IPS DF 4.7 (cell line): ENCODE data around the gene COL9A3.

ENCODE experiments used
- DNase-seq: peaks from one replicate; pipeline ENCODE4 v3.0.0-alpha.2; 2013; ENCODE audit warnings: low spot score; ENCODE audit errors: extremely low read depth

COL9A3 gene

DNA sequence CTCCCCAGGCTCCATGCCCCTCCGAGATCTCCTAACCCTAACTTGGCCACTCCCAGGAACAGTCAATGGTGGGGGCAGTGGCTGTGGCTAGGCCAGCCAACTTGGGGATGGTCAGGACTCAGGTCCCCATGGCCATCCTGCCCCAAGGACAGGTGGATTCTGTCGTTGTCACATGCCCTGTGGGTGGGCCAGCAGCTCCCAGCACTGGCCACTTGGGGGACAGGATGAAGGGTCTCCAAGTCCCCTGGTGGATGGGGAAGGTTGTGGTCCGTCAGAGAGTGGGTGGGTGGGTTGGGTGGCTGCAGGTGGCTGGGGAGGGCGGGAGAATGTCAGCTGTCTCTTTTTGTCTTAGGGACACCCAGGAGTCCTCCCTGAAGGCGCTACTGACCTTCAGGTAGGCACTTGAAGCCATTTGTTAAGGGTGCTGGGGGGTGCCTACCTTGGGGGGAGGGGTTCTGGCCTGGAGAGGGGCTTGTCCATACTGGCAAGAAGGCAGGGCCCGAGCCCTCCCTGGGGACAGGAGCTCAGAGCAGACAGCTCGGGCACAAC, 5.5 kb downstream of the COL9A3 start:
- DNase-seq, result no peak

DNA sequence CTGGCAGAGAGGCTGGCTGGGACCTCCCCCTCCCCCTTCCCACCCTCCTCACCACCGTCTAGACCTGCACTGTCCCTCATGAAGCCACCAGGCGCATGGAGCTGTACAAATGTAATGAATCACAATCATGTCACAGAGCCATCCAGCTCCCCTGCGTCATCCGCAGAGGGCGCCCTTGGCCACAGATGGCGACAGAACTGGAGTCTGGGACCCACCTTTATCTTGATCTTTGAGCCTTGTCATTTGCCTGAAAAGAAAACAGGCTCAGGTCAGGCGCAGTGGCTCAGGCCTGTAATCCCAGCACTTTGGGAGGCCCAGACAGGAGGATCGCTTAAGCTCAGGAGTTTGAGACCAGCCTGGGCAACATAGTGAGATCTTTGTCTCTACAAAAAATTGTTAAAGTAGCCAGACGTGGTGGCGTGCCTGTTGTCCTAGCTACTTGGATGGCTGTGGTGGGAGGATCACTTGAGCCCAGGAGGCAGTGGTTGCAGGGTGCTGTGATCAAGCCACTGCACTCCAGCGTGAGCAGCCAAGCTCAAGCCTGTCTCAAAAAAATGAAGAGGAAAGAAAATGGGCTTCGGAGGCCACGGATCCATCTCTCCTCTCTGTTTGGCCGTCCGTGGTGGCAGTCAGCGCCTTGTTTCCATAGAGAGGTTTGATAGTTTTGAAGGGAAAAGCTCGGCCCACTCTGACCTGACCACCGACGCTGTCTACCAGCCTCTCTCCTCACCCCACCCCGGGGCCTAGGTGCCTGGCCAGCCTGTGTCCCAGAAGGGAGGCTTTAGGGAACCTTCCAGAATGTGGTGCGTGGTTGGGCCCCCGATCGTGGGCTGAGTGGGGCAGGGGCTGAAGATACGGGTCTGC, 6.2 kb downstream of the COL9A3 start:
- no peak for DNase-seq

DNA sequence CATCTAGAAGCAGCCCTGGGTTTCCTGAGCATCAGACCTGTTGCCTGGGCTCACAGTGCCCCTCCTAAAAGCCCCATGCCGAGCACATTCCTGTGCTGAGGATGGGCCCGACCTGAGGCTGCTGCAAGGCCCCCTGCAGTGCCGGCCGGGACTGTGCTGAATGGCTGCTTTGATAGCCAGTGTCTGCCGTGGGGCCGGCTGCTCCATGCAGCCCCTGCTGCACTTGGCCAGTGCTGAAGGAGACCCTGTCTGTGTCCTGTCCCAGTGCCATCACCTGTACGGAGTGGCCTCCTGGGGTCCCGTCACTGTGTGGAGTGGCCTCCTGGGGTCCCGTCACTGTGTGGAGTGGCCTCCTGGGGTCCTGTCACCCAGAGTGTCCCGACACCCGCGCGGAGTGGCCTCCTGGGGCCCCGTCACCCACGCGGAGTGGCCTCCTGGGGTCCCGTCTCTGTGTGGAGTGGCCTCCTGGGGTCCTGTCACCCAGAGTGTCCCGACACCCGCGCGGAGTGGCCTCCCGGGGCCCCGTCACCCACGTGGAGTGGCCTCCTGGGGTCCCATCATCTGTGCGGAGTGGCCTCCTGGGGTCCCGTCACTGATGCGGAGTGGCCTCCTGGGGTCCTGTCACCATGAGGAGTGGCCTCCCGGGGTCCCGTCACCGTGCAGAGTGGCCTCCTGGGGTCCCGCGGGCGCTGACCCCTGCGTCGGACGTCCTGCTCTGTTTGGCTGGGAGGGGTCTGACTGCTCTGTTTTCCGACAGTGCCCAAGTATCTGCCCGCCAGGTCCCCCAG, 7.0 kb downstream of the COL9A3 start:
- DNase-seq, result no peak

DNA sequence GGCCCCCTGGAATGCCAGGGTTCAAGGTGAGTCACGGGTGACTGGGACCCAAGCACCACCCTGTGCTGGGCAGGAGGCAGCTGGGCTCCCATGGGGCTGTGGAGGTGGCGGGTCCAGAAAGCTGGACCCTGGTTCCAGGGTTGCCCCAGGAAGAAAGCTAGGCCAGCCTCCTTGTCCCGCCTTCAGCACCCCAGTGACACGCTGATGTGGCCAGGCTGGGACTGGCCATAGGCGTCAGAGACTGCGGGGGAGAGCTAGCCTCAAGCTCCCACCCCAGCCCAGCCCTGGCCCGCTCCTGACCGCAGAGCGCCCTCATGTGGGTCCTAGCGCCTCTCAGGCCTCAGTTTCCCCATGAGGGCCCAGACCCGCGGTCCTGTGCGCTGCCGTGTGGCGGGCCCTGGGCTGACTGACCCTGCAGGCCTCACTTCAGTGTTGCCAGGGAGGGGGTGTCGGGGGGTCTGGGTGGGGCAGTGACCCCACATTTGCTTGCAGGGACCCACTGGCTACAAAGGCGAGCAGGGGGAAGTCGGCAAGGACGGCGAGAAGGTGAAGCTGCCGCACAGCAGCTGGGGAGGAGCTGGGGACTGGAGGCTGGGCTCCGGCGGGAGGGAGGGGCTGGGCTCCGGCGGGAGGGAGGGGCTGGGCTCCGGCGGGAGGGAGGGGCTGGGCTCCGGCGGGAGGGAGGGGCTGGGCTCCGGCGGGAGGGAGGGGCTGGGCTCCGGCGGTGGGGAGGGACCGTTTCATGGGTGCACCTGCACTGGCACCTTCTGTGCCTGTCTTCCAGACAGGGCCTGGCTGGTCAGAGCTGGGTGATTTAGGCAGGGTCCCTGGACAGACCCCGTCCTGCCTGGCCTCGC, 7.9 kb downstream of the COL9A3 start:
- no peak for DNase-seq

DNA sequence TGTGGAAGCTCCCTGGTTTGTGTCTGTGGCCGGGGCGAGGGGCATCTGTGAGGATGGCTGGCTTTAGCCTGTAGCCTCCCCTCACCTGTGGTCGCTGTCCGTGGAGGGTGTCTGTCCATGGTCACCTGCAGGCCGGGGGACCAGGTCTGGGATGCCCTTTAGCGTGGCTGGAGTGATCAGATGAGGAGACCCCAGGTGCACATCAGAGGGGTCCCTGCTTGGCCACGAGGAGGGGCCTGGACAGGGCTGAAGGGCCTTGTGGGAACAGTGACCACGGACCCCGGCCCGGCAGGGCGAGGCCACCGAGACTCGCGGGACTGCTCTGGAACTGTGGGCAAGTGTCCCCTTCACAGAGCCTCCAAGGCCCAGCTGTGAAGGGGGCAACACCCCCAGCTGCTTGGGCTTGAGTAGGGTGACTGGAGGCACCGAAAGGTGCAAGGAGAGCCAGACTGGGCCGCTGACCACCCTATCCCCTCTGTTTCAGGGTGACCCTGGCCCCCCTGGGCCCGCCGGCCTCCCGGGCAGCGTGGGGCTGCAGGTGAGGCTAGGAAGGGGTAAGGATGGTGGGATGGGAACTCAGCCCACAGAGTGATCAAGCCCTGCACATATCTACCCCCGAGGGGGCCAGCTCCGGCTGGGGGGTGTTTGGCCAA, 8.6 kb downstream of the COL9A3 start:
- DNase-seq, result no peak

DNA sequence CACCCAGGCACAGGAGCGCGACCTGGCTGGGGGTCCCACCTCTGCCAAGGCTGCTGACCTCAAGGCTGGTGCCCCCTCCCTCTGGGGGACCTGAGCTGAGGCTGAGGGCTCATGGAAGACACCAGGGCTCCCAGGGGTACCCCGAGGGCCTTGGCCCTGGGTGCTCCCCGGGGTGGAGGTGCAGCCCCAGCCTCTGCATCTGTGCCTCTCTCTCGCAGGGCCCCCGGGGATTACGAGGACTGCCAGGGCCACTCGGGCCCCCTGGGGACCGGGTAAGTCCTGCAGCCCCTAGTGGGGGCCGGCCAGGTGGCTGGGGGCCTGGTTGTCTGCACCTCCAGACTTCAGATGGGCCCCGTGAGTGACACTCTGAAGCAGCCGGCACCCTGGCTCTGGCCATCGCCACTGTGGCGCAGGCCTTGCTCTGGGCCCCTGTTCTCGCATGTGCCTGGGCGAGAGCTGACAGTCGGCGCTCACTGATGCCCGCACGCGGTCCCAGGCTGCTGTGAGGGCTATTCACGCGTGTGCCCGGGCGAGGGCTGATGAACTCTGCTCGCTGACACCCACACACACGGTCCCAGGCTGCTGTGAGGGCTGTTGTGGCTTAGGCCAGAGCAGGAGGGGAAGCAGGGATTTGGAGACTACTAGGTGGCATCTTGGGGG, 9.3 kb downstream of the COL9A3 start:
- DNase-seq, result no peak

DNA sequence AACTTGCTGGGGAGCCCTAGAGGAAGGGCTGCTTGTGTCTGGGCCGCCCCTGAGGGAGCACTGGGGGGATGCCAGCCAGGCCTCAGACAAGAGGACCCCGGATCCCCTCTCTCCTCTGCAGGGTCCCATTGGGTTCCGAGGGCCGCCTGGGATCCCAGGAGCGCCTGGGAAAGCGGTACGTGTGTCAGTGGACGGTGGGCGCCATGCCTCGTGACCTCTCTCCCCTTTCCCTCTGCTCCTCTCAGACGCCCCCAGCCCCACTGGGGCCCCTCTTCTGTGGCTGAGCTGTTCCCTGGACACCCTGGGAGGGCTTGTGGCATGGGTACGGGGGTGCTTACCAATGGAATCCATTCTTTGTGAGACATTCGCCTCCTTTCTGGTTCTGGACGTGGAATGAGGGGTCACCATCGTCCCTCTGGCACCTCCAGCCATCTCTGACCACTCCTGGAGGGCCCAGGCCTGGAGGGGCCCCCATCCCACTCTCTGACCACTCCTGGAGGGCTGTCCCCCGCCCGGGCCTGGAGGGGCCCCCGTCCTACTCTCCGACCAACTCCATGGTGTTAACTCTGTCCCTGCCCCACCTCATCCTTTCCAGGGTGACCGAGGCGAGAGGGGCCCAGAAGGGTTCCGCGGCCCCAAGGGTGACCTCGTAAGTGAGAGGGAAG, 9.9 kb downstream of the COL9A3 start:
- no peak for DNase-seq

DNA sequence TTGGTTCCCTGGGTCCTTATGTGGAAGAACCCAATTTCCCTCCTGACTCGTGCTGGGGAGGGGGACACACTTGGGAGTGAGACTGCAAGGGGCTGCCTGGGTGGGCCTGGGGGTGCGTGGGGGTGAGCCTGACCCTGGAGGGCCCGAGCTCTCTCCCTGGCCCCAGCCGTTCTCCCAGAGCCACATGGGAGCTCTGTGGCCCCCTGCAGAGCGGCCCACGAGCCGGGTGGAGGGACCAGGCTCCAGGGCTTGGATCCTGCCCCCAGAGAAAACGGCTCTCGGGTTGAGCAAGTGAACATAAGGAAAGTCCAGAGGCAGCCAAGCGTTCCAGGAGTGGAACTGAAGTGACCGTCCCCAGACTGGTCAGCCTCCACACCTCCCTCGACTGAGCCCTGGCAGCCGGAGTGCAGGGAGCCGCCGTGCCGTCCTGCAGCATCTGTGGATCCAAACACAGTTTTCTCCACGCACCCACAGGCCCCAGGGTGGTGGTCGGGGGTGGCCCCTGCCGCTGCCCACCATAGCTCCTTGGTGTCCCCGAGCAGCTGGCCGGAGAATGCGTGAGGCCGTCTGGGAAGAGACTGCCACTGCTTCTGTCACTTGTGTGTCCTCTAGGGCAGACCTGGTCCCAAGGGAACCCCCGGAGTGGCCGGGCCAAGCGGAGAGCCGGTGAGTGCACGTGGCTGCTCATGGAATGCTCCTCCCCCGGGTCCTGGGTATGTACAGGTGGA, 10.6 kb downstream of the COL9A3 start:
- DNase-seq, result no peak

DNA sequence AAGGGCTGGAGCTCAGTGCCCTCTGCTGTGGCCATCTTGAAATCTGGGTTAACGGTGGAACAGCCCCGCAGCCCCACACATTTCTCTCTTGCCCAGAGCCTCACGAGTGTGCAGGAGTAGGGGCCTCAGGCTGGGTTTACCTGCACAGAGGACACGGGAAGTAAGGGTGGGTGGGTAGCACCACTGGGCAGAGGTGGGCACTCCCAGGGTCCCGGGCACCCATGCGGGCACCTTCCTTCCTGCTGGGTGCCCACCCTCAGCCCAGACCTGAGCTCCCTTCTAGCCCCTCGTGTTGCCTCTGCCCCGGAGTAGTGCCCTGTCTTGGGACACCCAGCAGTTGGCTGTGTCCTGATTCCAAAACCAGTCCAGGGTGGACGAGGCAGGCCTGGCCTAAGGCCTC, 11.2 kb downstream of the COL9A3 start:
- DNase-seq, result no peak

DNA sequence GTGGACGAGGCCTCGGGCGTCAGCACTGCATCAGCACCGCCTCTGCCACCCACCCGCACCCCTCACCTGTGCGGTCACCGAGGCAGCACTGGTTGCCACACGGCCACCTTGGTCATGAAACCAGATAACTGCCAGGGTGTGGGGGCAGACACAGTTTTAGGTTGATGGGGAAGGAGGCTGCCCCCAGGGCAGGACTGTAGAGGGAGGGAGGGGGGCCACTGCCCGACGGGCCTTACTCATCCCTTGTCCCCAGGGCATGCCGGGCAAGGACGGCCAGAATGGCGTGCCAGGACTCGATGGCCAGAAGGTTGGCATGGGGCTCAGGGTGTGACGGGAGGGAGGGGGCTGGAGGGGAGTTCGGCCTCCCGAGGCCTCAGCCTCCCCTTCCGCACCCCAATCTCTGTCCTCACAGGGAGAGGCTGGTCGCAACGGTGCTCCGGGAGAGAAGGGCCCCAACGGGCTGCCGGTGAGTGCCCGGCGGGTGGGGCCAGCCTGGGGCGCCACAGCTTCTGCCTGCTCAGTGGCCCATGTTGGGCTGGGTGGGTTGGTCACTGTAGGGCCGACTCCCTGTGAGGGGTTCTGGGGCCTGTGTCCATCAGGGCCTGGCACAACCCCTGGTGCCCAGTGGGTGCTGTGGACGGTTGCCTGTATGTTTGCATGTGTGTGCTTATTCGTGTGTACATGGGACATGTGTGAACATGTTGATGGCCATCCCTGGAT, 11.8 kb downstream of the COL9A3 start:
- no peak for DNase-seq

DNA sequence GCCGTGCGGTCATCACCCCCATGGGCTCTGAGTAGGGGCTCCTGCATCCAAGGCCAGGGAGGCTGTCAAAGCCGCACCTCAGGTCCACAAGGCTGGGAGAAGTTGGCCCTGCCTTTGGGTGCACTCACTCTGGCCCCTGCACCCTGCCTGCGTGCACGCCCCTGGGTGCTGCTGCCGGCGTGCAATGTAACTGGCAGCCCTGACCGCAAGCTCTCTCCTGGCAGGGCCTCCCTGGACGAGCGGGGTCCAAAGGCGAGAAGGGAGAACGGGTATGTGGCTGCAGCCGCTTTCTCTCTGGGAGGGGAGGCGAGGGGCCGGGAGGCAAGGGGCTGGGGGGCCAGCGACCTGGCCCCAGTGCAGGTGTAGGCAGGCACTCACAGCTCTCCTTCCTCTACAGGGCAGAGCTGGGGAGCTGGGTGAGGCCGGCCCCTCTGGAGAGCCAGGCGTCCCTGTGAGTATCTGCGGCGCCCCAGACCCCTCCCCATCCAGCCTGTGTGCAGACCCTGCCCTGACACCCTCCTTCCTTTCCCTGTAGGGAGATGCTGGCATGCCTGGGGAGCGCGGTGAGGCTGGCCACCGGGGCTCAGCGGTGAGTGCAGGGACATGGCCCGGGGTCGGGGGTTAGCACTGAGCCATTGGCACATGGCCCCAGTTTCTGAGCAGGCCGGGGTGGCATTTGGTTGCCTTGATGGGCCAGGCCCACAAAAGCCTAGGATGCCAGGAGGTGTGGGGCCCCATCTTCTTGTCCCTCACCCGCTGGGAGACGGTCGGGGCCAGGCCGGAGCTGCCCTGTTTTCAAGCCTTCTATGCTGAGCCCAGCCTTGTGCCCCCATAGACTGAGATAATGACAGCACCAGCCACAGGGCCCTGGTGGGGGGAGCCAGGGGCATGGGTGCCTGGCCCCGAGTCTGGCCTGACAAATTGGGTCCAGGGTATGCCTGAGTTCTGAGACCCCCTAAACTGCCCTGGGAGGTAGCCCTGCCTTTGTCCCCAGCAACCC, 12.7 kb downstream of the COL9A3 start:
- no peak for DNase-seq

DNA sequence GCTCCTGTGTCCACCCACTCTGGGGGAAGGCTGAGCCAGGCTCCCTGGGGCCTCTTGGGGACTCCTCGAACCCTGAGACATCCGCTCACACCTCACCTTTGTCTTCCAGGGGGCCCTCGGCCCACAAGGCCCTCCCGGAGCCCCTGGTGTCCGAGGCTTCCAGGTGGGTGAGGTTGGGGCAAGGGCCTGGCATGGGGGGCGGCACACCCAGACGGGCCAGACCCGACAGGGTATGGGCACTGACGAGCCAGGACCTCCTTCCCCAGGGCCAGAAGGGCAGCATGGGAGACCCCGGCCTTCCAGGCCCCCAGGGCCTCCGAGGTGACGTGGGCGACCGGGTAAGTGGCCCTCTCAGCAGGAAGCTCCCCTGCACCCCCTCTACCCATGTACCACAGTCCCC, 13.4 kb downstream of the COL9A3 start:
- no peak for DNase-seq

DNA sequence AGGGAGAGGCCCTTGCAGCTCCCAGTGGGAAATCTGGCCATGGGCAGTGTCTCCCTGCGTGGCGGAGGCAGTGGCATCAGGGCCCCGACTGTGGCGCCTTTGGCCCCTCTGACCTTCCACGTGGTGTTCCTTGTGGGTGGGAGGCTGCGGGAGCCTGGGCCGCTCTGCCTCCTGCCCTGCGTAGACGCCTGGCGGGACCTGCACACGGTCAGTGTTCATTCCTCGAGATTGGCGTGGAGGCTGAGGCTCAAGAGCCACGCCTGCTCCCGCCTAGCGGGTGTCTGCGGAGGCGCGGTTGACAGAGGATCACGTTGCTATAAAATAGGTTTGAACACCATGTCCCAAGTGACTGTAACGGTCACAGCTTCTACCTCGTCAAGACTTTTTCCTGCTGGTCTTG, 14.0 kb downstream of the COL9A3 start:
- DNase-seq, result no peak

DNA sequence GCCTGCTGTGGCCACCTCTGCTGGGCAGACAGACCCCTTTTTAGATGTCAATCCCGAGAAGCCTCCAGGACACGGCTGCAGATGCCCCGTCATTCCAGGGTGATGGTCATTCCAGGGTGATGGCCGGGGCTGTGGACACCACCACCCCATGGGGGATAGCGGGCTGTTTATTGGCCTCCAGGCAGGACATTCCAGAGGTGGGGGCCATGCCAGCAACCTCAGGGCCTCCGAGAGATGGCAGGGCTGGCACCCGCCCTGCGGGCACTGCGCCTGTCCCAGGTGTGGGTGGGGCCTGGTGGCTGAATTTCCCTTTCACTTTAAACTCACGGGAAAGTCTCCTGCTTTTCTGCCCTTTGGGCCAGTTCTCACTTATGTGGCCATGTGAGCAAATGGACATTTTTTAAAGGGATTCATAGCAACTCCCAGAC, 14.5 kb downstream of the COL9A3 start:
- no peak for DNase-seq

DNA sequence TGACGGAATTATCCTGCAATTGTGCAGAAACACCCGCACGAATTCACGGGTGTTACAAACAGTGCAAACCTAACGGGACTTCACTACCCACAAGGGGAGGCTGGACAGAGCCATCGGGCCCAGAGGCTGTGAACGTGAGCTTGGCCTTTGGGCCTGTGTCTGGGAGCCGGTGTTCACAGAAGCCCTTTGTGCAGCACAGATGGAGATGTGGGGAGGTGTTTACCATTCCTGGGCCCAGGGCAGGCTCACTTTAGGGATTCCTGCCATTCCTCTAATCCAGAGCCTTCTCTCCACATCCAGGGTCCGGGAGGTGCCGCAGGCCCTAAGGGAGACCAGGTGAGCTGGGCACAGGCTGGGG, 15.0 kb downstream of the COL9A3 start:
- no peak for DNase-seq

DNA sequence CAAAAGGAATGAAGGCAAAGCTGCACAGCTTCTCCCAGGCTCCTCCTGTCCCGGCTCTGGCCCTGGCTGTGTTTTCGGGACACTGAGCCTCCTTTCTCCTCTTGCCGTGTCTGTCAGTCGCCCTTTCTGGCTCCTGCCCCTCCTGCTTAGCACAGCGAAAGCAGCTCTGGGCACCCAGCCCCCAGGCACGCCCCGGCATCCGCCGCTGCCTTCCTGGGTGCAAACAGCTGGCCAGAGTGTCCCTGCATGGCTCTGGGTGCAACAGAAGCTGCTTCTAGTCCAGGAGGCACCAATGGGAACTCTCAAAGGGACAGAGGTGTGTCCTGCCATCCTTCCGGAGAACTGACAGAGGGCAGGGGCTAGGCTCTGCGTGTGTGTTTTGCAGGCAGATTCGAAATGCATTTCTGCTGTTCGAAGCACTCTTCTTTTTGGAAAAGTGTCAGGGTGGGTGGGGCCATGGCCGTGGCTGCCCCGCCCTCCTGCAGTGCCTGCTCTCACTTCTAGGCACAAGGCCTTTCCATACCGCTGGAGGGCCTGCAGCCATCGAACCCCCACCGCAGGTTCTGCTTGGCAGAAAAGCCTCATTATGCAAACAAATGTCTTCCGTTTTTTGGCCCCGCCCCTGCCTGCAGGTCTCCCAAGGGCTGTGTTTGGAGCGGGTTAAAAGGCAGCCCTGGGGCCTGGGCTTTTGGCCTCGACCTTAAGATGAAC, 15.5 kb downstream of the COL9A3 start:
- DNase-seq, result no peak

DNA sequence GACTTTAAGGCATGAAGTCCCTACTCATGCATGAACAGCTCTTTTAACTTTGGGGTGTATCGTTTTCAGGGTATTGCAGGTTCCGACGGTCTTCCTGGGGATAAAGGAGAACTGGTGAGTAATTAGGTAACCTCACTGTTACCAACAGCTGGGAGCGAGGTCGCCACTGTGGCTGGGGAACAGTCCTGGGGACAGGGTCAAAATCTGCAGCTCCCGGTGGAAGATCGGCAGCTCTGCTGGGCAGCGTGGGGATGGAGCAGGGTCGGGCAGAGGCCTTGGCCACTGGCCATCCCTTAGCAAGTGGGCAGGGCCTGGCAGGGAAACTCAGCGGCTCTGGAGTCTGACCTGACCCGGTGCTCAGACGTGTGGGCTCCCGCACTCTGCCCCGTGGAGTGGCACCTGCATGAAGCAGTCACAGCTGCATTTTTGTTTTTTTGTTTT, 16.1 kb downstream of the COL9A3 start:
- DNase-seq, result no peak
